Endothelial cell (in vitro differentiated cells): ENCODE data around the gene HPGD. TPM values are rescaled to one million over a fixed set of nuclear protein-coding genes. Genes with fewer than 3 reads are reported as not detected.

Source experiments
- DNase-seq: peaks from one replicate; pipeline ENCODE4 v3.0.0; 2021; ENCODE audit warnings: low spot score
- H3K27ac Mint-ChIP-seq: one replicate; pipeline ENCODE4 v1.8.0; 2021; ENCODE audit warnings: mixed read lengths, inconsistent platforms; ENCODE audit not compliant: unreplicated experiment
- H3K27me3 Mint-ChIP-seq: one replicate; pipeline ENCODE4 v1.8.0; 2021; ENCODE audit warnings: mild to moderate bottlenecking, moderate library complexity, mixed read lengths, inconsistent platforms; ENCODE audit not compliant: unreplicated experiment
- H3K36me3 Mint-ChIP-seq: one replicate; pipeline ENCODE4 v1.8.0; 2021; ENCODE audit warnings: mild to moderate bottlenecking, low read depth, mixed read lengths, inconsistent platforms; ENCODE audit not compliant: unreplicated experiment
- H3K4me1 Mint-ChIP-seq: one replicate; pipeline ENCODE4 v1.8.0; 2021; ENCODE audit warnings: mild to moderate bottlenecking, mixed read lengths, inconsistent platforms; ENCODE audit not compliant: unreplicated experiment
- H3K4me3 Mint-ChIP-seq: one replicate; pipeline ENCODE4 v1.8.0; 2021; ENCODE audit warnings: mild to moderate bottlenecking, mixed read lengths, inconsistent platforms; ENCODE audit not compliant: unreplicated experiment
- H3K9me3 Mint-ChIP-seq: one replicate; pipeline ENCODE4 v1.8.0; 2021; ENCODE audit warnings: mixed read lengths, inconsistent platforms; ENCODE audit not compliant: unreplicated experiment
- CTCF ChIP-seq: fragments of 200-600 bp; sonication (generic); IDR thresholded peaks from one replicate; pipeline ENCODE4 v1.5.0; 2021; ENCODE audit warnings: antibody characterized with exemption; ENCODE audit not compliant: unreplicated experiment
- total RNA-seq: library from RNA; stranded (reverse); fragmentation: NEBNext Ultra II Directional; extraction: Animal tissue kit (Norgen Biotek cat#: 25700); gene quantifications from one replicate; pipeline ENCODE4 v1.2.1, GENCODE V29; 2021; ENCODE audit not compliant: unreplicated experiment

HPGD gene
- total RNA-seq, 1 donor from 2014 or later: 14.6 TPM

DNA sequence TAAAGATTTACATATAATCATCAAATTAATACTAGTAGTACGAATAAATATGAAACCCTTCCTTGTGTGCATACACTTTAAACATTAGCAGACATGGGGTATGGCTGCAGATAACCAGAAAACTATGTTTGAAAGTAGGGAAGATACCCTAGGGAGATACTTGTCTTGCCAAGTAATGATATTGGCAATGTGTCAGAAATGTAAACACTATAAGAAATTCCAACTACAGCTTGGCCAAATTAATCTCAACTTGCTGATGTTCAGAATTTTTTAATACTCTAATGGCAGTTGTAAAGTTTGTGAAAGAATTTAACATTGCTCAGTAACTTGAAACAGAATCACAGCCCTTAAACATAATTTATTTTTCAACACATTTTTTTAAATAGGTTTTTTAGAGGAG lies 27.4 kb upstream of the HPGD start:
- no peaks in the 10 kb centered on the region for H3K27me3 Mint-ChIP-seq
- peaks cover 7% of the 10 kb centered on the region for H3K9me3 Mint-ChIP-seq
- no peak for DNase-seq
- H3K36me3 Mint-ChIP-seq: peaks cover 7% of the 10 kb centered on the region
- no peak overlapping the region for H3K27ac Mint-ChIP-seq
- no peak overlapping the region for H3K4me3 Mint-ChIP-seq
- no peaks in the 10 kb centered on the region for H3K4me1 Mint-ChIP-seq
- TF ChIP-seq CTCF: no peak

GRCh38 chr4:174545268-174545667 lies 23.0 kb upstream of the HPGD start:
- H3K9me3 Mint-ChIP-seq: peaks cover 7% of the 10 kb centered on the region
- DNase-seq: no peak
- H3K36me3 Mint-ChIP-seq: peaks cover 7% of the 10 kb centered on the region
- H3K4me1 Mint-ChIP-seq: no peaks in the 10 kb centered on the region
- no peak for TF ChIP-seq CTCF
- no peak overlapping the region for H3K4me3 Mint-ChIP-seq
- no peak overlapping the region for H3K27ac Mint-ChIP-seq
- no peaks in the 10 kb centered on the region for H3K27me3 Mint-ChIP-seq

GRCh38 chr4:174544496-174544895 lies 22.2 kb upstream of the HPGD start:
- no peak for DNase-seq
- peaks cover 7% of the 10 kb centered on the region for H3K9me3 Mint-ChIP-seq
- H3K27ac Mint-ChIP-seq: no peak overlapping the region
- H3K27me3 Mint-ChIP-seq: no peaks in the 10 kb centered on the region
- H3K4me3 Mint-ChIP-seq: no peak overlapping the region
- TF ChIP-seq CTCF: no peak
- H3K36me3 Mint-ChIP-seq: peaks cover 7% of the 10 kb centered on the region
- H3K4me1 Mint-ChIP-seq: peaks cover 5% of the 10 kb centered on the region

- Mint-ChIP-seq H3K36me3 (no peaks in the 10 kb centered on the region), H3K9me3 (no peaks in the 10 kb centered on the region), H3K4me1 (peaks cover 5% of the 10 kb centered on the region), H3K27me3 (no peaks in the 10 kb centered on the region), H3K4me3 (no peak overlapping the region), H3K27ac (no peak overlapping the region)
- no peak for TF ChIP-seq CTCF
- no peak for DNase-seq
Measured at GRCh38 chr4:174540175-174540574, 17.9 kb upstream of the HPGD start.

GRCh38 chr4:174539571-174539970 lies 17.3 kb upstream of the HPGD start:
- no peaks in the 10 kb centered on the region for H3K9me3 Mint-ChIP-seq
- peaks cover 5% of the 10 kb centered on the region for H3K4me1 Mint-ChIP-seq
- no peak overlapping the region for H3K4me3 Mint-ChIP-seq
- no peak for DNase-seq
- TF ChIP-seq CTCF: no peak
- no peaks in the 10 kb centered on the region for H3K27me3 Mint-ChIP-seq
- H3K27ac Mint-ChIP-seq: no peak overlapping the region
- H3K36me3 Mint-ChIP-seq: no peaks in the 10 kb centered on the region
